ENCODE measurements around the gene PRKN.
A peak's percentile ranks its signal among the peaks of the same experiment; 100 is the strongest.

The PRKN gene

DNA sequence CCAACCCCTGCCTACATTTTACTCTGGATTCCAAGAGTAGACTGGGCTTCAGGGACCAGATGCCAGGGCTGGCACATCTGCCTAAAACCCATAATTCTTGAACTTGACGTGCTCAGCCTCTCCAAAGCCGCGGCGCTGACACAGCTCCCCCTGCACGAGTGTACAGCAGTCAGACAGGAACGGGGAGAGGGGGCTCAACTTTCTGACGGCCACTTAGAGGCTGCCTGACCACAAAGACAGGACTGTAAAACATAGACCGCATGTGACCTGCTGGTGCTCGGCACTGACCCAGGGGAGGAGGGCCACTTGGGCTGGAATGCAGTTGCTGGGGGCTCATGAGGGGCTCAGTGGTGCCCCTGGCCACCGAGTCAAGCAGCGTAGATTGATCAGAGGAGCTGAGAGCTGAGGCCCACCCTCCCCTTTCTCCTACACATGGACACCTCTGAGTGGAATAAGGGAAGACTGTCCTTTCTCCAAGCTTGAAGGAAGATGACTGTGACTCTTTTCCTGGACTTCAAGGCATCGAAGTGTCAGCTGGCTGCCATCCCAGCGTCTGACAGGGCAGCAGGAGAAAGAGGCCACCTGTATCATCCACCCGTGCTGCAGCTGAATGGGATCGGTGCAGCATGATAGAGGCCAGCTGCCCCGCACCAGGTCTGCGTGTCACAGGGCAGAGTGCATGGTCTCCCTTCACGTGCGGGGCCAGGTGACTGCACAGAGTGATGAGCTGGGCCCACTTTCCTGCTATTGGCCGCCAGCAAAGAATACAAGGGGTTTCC, 1282.4 kb downstream of the PRKN start:
- peak overlapping the region; percentile 91 for H3K27ac Mint-ChIP-seq
- no peak for TF ChIP-seq CTCF (IDR thresholded peaks at IDR 0.05)
- H3K4me1 Mint-ChIP-seq, result peaks cover 52% of the 10 kb centered on the region
- no peaks in the 10 kb centered on the region for H3K36me3 Mint-ChIP-seq (ENCODE audit: low read depth)
- H3K9me3 Mint-ChIP-seq, result no peaks in the 10 kb centered on the region
- peak; percentile 23 for DNase-seq
- peak overlapping the region; percentile 50 for H3K4me3 Mint-ChIP-seq
- H3K27me3 Mint-ChIP-seq (ENCODE audit: low read depth, poor library complexity), result peaks cover 13% of the 10 kb centered on the region

DNA sequence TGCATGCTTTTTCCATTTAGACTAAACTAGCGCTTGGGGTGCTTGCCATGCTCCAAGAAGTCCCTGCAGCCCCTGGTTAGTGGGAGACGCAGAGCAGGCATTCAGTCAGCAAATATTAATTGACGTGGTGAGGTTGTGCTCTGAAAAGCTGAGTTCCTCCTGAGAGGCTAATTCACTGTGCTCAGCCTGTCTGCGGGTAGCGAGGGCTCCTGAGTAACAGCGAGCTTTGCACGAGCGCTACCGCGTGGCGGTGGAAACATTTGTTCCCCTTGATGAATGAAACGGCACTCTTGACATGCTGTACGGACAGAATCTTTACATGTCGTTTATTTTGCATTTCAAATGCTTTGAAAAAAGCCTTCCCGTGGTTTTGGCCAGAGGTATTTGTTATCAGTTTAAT, 1283.1 kb downstream of the PRKN start:
- Mint-ChIP-seq H3K27me3 (ENCODE audit: low read depth, poor library complexity) (peaks cover 13% of the 10 kb centered on the region), H3K9me3 (no peaks in the 10 kb centered on the region), H3K36me3 (ENCODE audit: low read depth) (no peaks in the 10 kb centered on the region), H3K27ac (no peak overlapping the region), H3K4me1 (peaks cover 54% of the 10 kb centered on the region), H3K4me3 (no peak overlapping the region)
- DNase-seq, result peak; percentile 16
- no peak for TF ChIP-seq CTCF (IDR thresholded peaks at IDR 0.05)

GRCh38 chr6:161443848-161444247, 1283.7 kb downstream of the PRKN start:
- no peaks in the 10 kb centered on the region for H3K9me3 Mint-ChIP-seq
- no peak for DNase-seq
- peaks cover 59% of the 10 kb centered on the region for H3K4me1 Mint-ChIP-seq
- TF ChIP-seq CTCF (IDR thresholded peaks at IDR 0.05), result no peak
- H3K27ac Mint-ChIP-seq, result no peak overlapping the region
- H3K27me3 Mint-ChIP-seq (ENCODE audit: low read depth, poor library complexity), result peaks cover 13% of the 10 kb centered on the region
- no peaks in the 10 kb centered on the region for H3K36me3 Mint-ChIP-seq (ENCODE audit: low read depth)
- no peak overlapping the region for H3K4me3 Mint-ChIP-seq

GRCh38 chr6:161442420-161442819, 1285.1 kb downstream of the PRKN start:
- peaks cover 11% of the 10 kb centered on the region for H3K27me3 Mint-ChIP-seq (ENCODE audit: low read depth, poor library complexity)

DNA sequence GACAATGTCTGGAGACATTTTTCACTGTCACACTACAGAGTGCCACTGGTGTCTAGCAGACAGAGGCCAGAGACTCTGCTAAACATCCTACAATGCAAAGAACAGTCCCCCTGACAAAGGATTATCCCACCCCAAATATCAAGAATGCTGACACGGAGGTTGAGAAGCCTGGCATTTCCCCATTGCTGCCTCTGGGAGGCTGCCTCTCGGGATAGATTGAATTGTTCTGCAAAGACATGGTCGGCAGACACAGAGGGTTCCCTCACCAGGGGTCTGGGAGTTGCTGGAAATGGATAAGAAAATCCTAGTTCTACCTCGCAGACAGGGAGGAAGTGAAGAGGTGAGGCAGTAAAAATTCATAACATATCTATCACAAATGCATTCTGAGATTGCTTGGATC, 1287.3 kb downstream of the PRKN start:
- DNase-seq, result no peak
- TF ChIP-seq CTCF (IDR thresholded peaks at IDR 0.05), result no peak
- Mint-ChIP-seq H3K9me3 (no peaks in the 10 kb centered on the region), H3K4me1 (peaks cover 47% of the 10 kb centered on the region), H3K27ac (no peak overlapping the region), H3K36me3 (ENCODE audit: low read depth) (no peaks in the 10 kb centered on the region), H3K27me3 (ENCODE audit: low read depth, poor library complexity) (peaks cover 2% of the 10 kb centered on the region), H3K4me3 (no peak overlapping the region)

More at GRCh38 chr6:161442420-161442819, 1285.1 kb downstream of the PRKN start:
- TF ChIP-seq CTCF (IDR thresholded peaks at IDR 0.05), result no peak
- DNase-seq, result no peak
- no peaks in the 10 kb centered on the region for H3K36me3 Mint-ChIP-seq (ENCODE audit: low read depth)
- H3K27ac Mint-ChIP-seq, result no peak overlapping the region
- peaks cover 59% of the 10 kb centered on the region for H3K4me1 Mint-ChIP-seq
- no peaks in the 10 kb centered on the region for H3K9me3 Mint-ChIP-seq
- H3K4me3 Mint-ChIP-seq, result no peak overlapping the region

DNA sequence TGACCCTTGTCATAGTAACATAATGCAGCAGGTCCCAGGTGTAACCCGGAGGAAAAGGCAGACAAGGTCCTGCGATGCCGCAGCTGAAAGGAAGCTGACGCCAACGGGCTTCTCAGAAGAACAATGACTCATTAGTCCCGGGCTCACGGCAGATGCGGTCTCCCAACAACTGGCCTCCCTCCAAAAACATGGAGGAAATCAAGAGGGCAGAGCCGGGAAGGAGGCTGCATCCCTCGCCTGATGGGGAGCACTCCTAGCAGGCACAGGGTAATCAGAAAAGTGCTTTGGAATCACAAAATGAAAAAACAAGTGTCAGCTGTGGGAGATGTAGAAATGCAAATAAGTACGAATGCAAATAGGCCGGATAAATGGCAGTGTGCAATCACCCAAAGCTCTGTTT, 1288.5 kb downstream of the PRKN start:
- H3K36me3 Mint-ChIP-seq (ENCODE audit: low read depth), result no peaks in the 10 kb centered on the region
- TF ChIP-seq CTCF (IDR thresholded peaks at IDR 0.05), result no peak
- peaks cover 2% of the 10 kb centered on the region for H3K27me3 Mint-ChIP-seq (ENCODE audit: low read depth, poor library complexity)
- H3K9me3 Mint-ChIP-seq, result no peaks in the 10 kb centered on the region
- DNase-seq, result no peak
- H3K27ac Mint-ChIP-seq, result no peak overlapping the region
- no peak overlapping the region for H3K4me3 Mint-ChIP-seq
- H3K4me1 Mint-ChIP-seq, result peaks cover 47% of the 10 kb centered on the region

All from nephron progenitor cell (in vitro differentiated cells).